Thoracic aorta (tissue), 2 donors: Measurements from ENCODE around the gene COQ5. TPM values are rescaled to one million over a fixed set of nuclear protein-coding genes. Genes with fewer than 3 reads are reported as not detected.

Experiments
- ATAC-seq: fragments of 150-250 bp; one replicate; pipeline ENCODE4 v1.8.0; 2017; ENCODE audit warnings: low read depth; ENCODE audit not compliant: insufficient number of reproducible peaks, low FRiP score
- DNase-seq: peaks from one replicate; pipeline ENCODE4 v3.0.0-alpha.2; 2020; ENCODE audit warnings: low spot score
- H3K27ac ChIP-seq, 2 donors: fragments of 200-600 bp; sonication (generic); 1 replicate in 1 of 2; 2 replicates in 1 of 2; pipeline ENCODE4 v1.5.1; 2016; ENCODE audit warnings: mild to moderate bottlenecking in 2 of 2, moderate library complexity in 2 of 2
- H3K27me3 ChIP-seq: fragments of 200-600 bp; sonication (generic); replicated peaks from 2 replicates; pipeline ENCODE4 v1.6.0; 2016; ENCODE audit warnings: mild to moderate bottlenecking; ENCODE audit not compliant: insufficient read depth
- H3K36me3 ChIP-seq: fragments of 200-600 bp; sonication (generic); one replicate; pipeline ENCODE4 v1.5.1; 2016
- H3K4me1 ChIP-seq, 2 donors: fragments of 200-600 bp; sonication (generic); 1 replicate in 1 of 2; 2 replicates in 1 of 2; pipeline versions ENCODE4 v1.5.1 to v1.6.0; 2016; ENCODE audit warnings: low read depth in 2 of 2, mild to moderate bottlenecking in 1 of 2; ENCODE audit not compliant: control insufficient read depth in 1 of 2
- H3K4me3 ChIP-seq: fragments of 200-600 bp; sonication (generic); 2 replicates; pipeline ENCODE4 v1.5.1; 2016; ENCODE audit warnings: mild to moderate bottlenecking
- H3K9me3 ChIP-seq: fragments of 200-600 bp; sonication (generic); 2 replicates; pipeline ENCODE4 v1.5.1; 2016
- total RNA-seq, 2 donors: library from RNA; depleted of rRNA; stranded (reverse); fragments of >200 nt; gene quantifications; one replicate each; pipeline versions ENCODE4 v1.1.0 to v1.2.3, GENCODE V29; 2016
- TF ChIP-seq, protein P1 (sequence below): fragments of 200-600 bp; sonication (generic); IDR thresholded peaks from one replicate; pipeline ENCODE4 v1.5.1; 2019; ENCODE audit warnings: antibody characterized with exemption

The COQ5 gene
- total RNA-seq, 2 donors from 2014 or later, result 16.5 to 38.0 TPM

DNA sequence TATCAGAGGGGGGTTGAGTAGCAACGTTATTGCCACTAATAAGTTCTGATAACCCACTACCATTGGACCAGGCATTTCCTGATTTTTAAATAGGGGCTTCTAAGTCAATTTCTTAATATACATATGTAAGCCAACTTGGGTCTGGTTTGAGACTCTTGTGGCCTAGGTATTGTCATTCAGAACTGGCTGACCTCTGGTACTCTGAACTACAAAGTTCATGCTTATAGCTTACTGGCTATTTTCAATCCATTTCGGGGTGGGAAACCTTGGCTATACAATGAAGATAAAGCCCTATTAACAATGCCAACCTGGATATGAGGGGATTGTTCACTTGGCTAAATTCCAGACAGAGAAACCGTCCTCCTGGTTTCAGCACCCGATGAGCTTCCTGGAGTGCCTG lies 24.4 kb downstream of the COQ5 start:
- DNase-seq, result no peak
- TF ChIP-seq, protein P1, sequence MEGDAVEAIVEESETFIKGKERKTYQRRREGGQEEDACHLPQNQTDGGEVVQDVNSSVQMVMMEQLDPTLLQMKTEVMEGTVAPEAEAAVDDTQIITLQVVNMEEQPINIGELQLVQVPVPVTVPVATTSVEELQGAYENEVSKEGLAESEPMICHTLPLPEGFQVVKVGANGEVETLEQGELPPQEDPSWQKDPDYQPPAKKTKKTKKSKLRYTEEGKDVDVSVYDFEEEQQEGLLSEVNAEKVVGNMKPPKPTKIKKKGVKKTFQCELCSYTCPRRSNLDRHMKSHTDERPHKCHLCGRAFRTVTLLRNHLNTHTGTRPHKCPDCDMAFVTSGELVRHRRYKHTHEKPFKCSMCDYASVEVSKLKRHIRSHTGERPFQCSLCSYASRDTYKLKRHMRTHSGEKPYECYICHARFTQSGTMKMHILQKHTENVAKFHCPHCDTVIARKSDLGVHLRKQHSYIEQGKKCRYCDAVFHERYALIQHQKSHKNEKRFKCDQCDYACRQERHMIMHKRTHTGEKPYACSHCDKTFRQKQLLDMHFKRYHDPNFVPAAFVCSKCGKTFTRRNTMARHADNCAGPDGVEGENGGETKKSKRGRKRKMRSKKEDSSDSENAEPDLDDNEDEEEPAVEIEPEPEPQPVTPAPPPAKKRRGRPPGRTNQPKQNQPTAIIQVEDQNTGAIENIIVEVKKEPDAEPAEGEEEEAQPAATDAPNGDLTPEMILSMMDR, result no peak
- peaks cover 27% of the 10 kb centered on the region for H3K36me3 ChIP-seq
- no peak overlapping the region for H3K27ac ChIP-seq
- H3K4me1 ChIP-seq, result no peaks in the 10 kb centered on the region
- no peak for ATAC-seq
- H3K27me3 ChIP-seq, result no peaks in the 10 kb centered on the region
- H3K4me3 ChIP-seq, result no peak overlapping the region
- H3K9me3 ChIP-seq, result no peaks in the 10 kb centered on the region

GRCh38 chr12:120500581-120500980 lies 28.4 kb downstream of the COQ5 start:
- no peak for ATAC-seq
- Histone ChIP-seq H3K36me3 (peaks cover 18% of the 10 kb centered on the region), H3K9me3 (no peaks in the 10 kb centered on the region), H3K27me3 (no peaks in the 10 kb centered on the region), H3K4me3 (no peak overlapping the region), H3K27ac (no peak overlapping the region), H3K4me1 (peaks cover 6 to 20% of the 10 kb centered on the region in 2 donors)
- TF ChIP-seq, protein P1, result no peak
- no peak for DNase-seq

DNA sequence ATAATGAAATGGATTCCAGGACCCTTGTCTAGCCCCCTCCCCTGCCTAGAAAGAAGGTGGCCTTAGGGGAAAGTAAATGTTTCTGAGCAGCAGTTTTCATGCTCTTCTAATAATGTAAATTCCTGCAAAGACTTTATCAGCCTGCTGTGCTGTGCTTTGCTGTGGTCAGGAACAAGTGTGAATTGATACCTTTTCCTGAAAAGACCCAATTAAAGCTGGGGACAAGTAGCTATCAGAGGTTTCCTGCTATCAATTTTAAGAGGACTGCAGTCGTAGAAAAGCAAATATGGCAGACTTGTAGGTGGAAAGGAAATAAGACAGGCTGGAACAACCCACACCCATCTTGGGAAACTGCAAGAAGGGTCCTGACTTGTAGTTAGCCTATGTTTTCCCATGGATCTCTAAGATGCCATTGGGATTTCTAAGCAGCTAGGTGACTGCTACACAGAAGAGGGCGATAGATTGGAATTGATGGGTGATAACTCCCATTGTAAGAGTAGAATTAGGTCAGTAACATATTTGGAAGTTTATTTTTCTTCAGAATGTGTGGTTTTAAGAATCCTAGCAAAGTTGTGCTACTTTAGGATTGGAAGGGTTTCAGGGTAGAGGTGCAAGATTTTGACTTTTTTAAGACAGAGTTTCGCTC lies 30.0 kb downstream of the COQ5 start:
- TF ChIP-seq, protein P1, result no peak
- Histone ChIP-seq H3K27ac (no peak overlapping the region), H3K4me3 (no peak overlapping the region), H3K9me3 (no peaks in the 10 kb centered on the region), H3K27me3 (no peaks in the 10 kb centered on the region), H3K36me3 (peaks cover 12% of the 10 kb centered on the region), H3K4me1 (peaks cover 6 to 30% of the 10 kb centered on the region in 2 donors)
- ATAC-seq (no peak), DNase-seq (no peak)

DNA sequence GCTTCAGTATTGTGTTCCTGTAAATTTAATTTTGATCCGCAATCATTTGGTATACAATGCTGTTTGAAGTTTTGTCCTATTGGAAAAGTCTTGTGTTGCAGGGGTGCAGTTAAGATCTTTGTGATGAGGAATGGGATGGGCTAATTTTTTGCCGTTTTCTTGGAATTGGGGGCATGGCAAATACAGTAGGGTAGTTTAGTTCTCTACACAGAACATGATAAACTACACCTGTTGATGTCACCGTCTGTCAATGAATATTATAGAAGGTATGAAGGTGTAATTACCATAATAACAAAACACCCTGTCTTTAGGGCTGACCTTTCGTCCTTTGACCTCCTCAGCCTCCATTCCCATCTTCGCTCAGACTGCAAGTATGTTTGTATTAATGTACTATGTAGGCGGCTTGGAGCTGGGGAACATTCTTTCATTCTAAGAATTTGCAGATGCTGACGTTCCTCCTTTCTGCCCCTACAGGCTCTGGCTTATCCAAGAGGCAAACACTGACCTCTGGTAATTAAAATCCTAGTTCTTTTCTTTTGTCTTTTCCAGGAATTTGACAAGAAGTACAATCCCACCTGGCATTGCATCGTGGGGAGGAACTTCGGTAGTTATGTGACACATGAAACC lies 31.3 kb downstream of the COQ5 start:
- Histone ChIP-seq H3K4me3 (peak overlapping the region; percentile 90), H3K27ac (peak overlapping the region; percentile 74 to 93), H3K27me3 (no peaks in the 10 kb centered on the region), H3K9me3 (no peaks in the 10 kb centered on the region), H3K4me1 (peaks cover 6 to 30% of the 10 kb centered on the region in 2 donors), H3K36me3 (peaks cover 3% of the 10 kb centered on the region)
- TF ChIP-seq, protein P1, result no peak
- ATAC-seq (no peak), DNase-seq (no peak)

DNA sequence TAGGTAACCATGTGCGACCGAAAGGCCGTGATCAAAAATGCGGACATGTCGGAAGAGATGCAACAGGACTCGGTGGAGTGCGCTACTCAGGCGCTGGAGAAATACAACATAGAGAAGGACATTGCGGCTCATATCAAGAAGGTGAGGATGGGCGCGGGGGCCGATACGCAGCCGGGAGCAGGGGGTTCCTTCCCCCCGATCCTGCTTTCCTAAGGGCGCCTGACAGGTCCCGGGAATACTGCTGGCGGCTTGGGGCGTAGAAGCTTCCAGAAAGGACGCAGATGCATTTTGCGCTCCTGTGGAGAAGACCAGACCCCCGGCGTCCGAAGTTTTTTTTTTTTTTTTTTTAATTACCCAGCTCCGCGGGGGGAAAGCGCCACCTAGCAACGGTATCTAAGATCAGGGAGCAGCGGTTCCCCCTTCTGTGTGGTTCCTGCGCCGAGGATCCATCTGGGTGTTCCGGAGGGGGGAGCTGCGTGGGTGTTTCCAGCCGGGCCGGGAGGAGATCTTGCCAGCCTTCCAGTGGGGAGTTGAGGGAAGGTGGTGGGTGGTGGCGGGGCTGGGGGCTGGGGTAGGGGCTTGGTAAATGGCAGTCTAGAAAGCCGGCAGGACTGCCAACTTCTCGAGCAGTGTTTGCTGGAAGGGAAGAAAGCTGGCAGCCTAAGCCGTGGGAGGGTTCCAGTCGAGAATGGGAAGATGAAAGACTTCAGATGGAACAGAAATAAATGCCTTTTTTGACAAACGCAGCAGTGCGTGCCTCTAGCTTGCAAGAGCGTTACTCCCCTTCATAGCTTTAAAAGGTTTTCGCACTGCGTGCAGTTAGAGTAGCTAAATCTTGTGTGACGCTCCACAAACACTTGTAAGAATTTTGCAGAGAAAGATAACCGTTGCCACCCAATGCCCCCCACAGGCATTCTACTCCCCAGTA lies 32.3 kb downstream of the COQ5 start:
- Histone ChIP-seq H3K27me3 (no peaks in the 10 kb centered on the region), H3K9me3 (no peaks in the 10 kb centered on the region), H3K36me3 (peaks cover 3% of the 10 kb centered on the region), H3K27ac (peak overlapping the region; percentile 74 to 93), H3K4me3 (peak overlapping the region; percentile 90), H3K4me1 (peaks cover 6 to 30% of the 10 kb centered on the region in 2 donors)
- ATAC-seq (no peak), DNase-seq (peak; percentile 26)
- TF ChIP-seq, protein P1, result no peak
